A673 (cell line): ENCODE measurements around the gene HSPB1.
"Not testable (repeated sequence)": the region's sequence is repeated elsewhere in the genome, so short reads cannot be mapped to it uniquely, and the experiment has no call there.

ENCODE experiments used
- CTCF ChIP-seq: fragments of 300-800, 200-600 bp; sonication (generic); conservative IDR thresholded peaks from 2 replicates; pipeline ENCODE4 v1.5.1; 2017; ENCODE audit warnings: low read depth, mild to moderate bottlenecking, antibody characterized with exemption, low read length, moderate library complexity, mixed read lengths
- EZH2 ChIP-seq: fragments of 200-600 bp; sonication (generic); IDR thresholded peaks from 2 replicates; pipeline ENCODE4 v1.6.1; 2017; ENCODE audit warnings: borderline replicate concordance, low read depth, mild to moderate bottlenecking, mixed read lengths, antibody characterized with exemption, low read length; ENCODE audit not compliant: poor library complexity, severe bottlenecking

- not testable (repeated sequence) for TF ChIP-seq CTCF, EZH2
Observed at GRCh38 chr7:76292911-76293310, 9.6 kb upstream of the HSPB1 start.
